GM12892 (cell line): Measurements from ENCODE around the gene CDR2L.

Experiments
- POLR2A ChIP-seq: IDR thresholded peaks from 2 replicates; pipeline ENCODE4 v1.6.1; 2011; ENCODE audit warnings: low read depth, low read length, control low read depth
- POLR2AphosphoS5 ChIP-seq: IDR thresholded peaks from 2 replicates; pipeline ENCODE4 v1.6.1; 2011; ENCODE audit warnings: low read depth, low read length, control low read depth

DNA sequence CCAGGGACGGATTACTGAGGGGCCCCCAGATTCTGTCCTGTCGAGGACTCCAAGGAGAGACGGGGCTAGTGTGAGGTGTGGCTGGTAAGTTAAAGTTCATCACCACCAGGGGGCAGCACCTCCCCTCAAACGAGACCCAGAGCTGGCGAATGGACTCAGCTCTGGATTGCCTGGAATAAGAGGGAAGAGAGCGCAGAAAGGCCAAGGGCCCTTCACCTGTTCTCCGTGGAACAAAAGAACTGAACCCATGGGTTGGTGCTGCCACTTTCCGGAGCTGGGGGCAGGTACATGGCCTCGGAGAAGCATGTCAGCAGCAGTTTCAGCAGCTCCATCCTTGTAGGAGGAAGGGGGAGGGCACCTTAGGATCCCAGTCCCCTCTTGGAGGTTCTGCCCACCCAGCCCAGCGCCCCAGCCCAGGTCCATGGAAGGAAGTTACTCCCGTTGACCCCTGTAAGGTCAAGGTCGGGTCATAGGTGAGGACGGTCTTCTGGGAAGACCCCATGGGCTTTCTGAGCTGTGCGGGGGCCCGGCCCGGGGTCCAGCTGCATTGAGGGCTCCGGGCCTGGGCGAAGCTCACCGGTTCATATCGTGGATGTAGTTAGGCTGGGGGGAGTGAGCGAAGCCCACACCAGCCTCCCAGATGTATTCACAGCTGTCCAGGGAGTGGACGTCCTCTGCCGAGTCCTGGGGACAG is 25.6 kb upstream of the CDR2L start:
- no peak for TF ChIP-seq POLR2A
- no peak for TF ChIP-seq POLR2AphosphoS5
